ENCODE data around the gene NECTIN3.

The NECTIN3 gene

DNA sequence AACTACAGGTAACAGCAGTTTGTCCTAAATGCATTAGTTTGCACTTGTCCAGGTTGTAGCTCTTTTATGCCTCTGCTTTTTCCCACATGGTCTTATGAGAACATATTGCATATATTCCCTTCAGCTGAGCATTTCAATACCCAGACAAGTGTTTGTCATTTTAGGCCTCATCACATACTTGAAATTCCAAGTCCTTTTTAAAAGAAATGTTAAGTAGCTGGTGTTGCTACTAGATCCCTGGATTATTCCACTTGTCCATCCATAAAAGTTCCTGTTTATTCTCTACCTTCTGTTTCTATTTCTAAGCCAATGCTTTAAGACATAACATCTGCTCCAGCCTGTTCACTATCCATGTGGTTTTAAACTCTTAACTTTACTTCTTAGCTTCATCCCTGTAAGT lies 128.4 kb downstream of the NECTIN3 start:
- DNase-seq (ENCODE audit: low read depth) = no peak

DNA sequence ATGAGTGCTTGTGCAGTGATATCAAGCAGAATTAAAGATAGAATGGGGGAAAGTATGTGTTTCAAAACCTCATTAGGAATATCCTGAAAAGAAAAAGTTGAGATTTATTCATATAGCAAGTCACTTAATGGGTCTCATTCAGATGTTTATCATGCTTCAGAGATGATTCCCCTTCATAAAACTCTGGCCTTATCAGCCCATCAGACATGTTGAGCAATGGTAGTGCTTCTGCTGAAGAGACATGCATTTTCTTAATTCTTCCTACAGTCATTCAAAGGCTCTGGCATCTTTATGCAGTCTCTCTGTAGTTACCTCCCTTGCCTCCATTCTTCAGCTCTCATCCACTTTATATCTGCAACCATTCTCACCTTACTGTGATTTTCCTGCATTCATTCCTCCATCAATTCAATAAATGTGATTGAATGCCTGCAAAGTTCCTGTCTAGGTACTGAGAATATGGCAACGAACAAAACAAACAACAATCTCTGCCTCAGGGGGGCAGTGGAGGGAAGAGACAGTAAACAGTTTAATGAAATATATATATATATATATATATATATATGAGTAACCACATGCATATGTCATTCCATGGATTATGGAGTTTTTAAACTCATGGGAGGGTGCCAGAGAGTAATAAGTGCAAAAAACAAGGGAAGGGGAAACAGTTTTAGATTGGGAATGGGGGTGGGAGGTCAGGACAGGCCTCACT lies 138.5 kb downstream of the NECTIN3 start:
- DNase-seq (ENCODE audit: low read depth) = no peak

DNA sequence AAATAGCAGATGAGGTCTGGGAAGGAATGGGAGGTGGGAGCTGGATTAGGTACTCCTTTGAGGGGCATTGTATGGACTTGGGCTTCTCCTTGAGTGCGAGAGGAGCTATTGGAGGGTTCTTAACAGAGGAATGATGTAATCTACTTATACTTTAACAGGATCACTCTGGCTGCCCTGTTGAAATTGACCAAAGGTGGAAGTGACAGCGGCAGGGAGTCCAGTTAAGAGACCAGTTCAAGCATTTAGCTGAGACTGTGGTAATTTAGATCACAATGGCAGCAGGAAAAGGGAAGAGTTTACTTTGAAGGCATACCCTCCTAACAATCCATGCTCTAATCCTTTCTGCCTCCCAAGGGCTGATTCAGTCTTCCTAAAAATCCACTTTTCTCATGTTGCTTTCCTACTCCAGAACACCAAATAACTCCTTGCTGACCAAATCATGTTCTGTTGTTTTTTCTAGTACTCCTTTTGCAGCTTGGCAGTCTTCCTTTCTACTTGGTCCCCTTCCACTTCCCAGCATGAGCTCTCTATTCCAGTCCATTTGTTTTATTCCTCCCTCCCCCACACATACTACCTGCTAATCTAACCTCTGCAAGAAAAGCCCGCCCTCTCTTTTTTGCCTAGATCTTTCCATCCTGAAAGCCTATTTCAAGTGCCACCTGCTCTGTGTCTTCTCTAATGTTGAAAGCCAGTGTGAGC lies 139.4 kb downstream of the NECTIN3 start:
- DNase-seq (ENCODE audit: low read depth) = no peak

DNA sequence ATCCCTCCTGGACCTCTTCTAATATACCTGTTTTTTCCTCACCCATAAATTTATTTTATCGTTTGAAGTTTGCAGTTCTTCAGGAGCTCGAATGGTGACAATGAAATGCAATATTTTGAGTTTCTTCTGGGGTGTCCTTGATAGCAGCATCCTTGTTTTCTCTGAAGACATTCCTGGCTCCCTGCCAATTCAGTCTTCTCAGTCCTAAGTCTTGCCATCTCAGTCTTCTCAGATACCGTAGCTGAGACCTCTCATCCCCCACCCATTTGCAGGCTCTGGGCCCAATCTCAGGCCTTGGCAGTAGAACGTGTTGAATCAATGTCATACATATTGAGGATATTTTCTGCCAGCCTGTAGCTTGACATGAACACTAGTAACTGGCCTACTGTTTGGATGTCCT lies 140.9 kb downstream of the NECTIN3 start:
- no peak for DNase-seq (ENCODE audit: low read depth)

DNA sequence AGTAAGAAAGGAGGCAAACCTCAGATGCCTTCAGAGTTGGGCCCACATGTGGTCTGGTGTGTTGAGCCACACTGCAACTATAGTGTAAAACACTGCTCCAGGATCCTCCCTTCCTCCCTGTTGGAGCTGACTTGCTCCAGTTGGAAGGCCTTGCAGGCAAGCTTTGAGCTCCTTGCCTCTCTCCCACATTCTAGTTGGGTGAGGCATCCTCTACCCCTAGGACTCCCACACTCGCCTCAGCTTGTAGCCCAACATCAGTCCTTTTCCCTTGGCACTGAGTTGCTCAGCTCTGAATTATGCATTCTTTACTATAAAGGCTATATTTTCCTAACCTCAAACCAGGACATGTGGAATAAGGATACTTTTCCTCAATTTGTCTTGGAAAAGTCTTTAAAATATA lies 143.9 kb downstream of the NECTIN3 start:
- no peak for DNase-seq (ENCODE audit: low read depth)

DNA sequence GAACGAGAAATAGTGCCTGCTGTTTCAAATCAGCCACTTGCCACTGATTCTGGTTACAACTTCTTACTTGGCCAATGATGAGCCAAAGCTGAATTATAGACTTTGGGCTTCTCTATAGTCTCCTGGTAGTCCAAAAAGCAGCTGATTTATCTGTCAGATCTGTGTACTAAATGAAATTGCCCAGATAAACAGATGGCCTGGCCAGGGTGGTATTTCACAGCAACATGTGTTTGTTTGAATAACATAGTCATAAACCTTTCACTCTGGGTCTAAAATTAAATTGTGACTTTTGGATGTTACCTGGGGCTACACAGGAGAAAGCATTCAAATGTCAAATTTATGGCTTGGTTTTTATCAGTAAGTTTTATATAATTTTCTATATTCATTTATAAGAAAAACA lies 147.0 kb downstream of the NECTIN3 start:
- no peak for DNase-seq (ENCODE audit: low read depth)

DNA sequence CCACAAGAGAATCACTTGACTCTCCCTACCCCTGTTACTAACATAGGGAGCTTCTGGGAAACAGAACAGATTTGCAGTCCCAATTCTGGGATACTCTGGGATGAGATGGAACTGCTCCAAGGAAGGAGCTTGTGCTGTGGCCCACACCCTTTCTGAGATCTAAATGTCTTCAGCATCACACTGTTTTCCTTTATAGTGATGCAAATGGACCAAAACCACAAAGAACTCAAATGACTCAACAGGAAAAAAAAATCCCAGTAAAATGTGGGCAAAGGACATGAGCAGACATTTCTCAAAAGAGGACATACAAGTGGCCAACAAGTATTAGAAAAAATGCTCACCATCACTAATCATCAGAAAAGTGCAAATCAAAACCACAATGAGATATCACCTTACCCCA lies 155.6 kb downstream of the NECTIN3 start:
- no peak for DNase-seq (ENCODE audit: low read depth)

DNA sequence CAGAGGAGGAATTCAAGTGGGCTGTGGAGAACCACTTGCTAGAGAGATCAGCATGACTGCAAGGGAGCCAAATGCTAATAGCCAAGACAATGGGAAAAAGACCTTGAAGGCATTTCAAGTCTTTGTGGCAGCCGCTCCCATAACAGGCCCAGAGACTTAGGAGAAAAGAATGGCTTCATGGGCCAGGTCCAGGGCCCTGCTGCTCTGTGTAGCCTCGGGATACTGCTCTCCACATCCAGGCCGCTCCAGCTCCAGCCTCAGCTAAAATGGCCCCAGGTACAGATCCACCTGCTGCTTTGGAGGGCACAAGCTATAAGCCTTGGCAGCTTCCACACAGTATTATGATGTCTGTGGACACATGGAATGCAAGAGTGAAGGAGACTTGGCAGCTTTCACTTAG lies 157.7 kb downstream of the NECTIN3 start:
- DNase-seq (ENCODE audit: low read depth) = no peak

DNA sequence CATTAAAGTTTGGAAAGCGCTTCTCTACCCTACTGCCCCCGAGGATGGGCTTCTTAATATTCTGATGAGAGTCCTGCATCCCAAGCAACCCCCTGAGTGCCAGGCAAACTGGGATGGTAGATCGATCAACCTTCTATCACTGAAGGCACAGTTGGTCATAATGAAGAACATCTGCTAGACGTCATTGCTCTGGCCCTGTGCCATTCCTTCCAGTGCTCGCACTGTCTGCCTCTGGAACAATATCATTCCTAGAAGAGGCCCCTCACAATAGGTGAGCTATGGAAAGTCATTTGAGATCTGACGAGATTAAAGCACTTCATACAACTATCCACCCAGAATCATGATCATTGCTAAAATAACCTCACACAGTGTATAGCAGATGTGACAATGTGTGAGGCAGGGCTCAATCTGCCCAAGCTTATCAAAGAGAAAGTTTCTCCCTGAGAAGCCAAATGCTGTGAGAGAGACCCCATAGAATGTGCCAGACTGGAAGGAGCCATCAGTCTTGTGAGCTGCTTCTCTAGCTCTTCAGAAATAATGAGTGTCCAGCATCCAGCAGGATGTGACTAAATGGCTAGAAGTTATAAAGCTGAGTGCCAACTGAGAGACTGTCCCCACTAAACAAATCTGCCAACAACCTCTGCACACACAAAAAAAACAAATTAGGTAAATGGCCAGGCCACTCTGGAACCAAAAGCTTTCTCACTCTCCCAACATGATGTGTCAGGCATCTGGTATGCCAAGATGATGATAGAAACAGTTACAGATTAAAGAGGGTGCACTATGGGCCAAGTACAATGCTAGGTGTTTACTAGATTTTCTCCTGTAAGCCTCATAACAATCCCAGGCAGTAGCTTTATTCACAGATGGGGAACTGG lies 165.5 kb downstream of the NECTIN3 start:
- DNase-seq (ENCODE audit: low read depth) = no peak

DNA sequence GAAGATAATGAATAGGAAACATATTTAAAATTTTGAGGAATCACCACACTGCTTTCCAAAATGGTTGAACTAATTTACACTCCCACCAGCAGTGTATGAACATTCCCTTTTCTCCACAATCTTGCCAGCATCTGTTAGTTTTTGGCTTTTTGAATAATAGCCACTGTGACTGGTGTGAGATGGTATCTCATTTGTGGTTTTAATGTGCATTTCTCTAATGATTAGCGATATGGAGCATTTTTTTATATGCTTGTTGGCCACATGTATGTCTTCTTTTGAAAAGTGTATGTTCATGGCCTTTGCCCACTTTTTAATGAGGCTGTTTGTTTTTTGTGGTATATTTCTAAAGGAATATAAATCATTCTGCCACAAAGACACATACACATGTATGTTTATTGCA lies 166.3 kb downstream of the NECTIN3 start:
- no peak for DNase-seq (ENCODE audit: low read depth)

DNA sequence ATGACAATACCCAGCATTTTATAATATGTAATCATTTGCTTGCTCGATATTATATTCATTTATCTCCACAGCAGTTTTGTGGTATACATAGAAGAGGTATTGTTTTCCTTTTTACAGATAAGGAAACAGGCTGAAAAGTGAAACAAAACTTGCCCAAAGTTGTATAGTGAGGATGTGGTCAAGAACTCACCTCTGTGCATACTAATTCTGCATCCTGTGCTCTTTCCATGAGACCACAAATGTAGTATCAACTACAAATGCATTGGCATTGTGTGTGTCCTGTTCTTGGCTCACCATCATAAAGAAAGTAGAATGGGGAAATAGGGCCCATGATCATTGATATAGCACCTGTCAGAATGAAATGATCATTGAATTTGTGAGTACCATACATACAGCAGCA lies 167.3 kb downstream of the NECTIN3 start:
- no peak for DNase-seq (ENCODE audit: low read depth)

DNA sequence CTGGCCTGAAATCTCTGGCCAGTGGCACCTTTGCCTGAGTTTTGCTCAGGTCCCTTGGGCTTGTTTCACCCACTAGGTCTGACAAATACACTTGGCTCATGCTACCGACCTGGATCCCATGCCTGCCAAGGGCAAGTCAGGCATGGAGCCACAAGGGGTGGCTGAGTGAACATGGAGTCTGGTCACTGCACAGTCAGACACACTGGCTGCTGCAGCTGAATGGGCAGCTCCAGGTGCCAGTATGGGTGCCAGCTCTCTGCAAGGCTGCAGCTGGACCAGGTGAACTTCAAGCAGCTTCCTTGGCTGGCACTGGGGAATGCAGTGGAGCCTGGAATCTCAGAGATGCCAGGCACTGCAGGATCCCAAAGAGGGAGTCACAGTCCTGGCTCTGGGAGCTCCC lies 170.3 kb downstream of the NECTIN3 start:
- no peak for DNase-seq (ENCODE audit: low read depth)

Data from stimulated activated CD8-positive, alpha-beta memory T cell treated with anti-CD3 and anti-CD28 coated beads, Interleukin-15, amount 100 ng/mL, for 1 hour (primary cell).